Stimulated activated CD4-positive, alpha-beta T cell treated with anti-CD3 and anti-CD28 coated beads, Interleukin-1b, Interleukin-23, amount 100 ng/mL, for 48 hours (primary cell): ENCODE measurements around the gene C6orf15.

ENCODE experiments used
- DNase-seq: peaks from one replicate; pipeline ENCODE4 v3.0.0-alpha.2; 2020

C6orf15 gene

DNA sequence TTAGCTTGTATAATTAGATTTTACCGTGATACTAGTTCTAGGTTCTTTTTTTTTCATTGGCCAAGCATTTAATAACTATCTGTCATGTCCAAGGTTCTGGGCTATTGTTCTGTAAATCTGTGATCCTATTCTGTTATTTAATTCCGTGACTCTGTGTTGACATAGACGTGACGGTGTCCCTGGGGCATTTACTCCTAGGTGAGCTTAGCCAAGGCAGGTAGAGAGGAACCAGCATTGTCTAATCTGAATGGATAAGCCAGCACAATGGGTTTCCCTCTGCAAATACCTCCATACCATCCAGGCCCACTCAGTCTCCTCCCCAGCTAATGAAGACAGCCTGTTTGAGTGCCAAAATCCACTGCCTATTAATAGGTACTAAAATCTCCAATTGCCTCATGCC, 16.8 kb upstream of the C6orf15 start:
- DNase-seq = no peak

DNA sequence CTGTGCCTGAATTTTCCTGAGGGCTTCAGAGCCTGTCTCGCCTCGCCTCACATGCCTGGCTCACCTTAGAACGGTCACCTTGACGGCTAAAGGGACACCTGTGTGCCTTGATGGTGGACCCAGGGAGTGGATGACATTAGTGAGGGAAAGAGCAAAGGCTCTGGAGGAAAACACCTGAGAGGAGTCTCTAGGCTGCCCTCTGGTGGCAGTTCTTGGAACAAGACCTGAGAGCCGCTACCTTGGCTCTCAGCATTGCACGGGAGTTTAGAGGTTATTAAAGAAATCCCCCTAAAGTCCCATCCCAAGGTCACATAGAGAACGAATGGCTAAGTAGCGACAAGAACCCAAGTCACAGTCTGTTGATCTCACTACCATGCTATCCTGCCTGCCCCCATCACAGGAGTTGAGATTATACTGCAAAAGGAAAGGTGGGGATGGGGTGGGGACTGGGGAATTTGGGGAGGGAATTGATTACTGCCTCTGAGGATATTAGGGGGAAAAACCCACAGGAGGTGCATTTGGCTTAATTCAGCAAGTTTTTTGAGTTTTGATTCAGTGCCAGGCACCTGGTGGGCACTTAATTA, 15.8 kb upstream of the C6orf15 start:
- peak; percentile 63 for DNase-seq

DNA sequence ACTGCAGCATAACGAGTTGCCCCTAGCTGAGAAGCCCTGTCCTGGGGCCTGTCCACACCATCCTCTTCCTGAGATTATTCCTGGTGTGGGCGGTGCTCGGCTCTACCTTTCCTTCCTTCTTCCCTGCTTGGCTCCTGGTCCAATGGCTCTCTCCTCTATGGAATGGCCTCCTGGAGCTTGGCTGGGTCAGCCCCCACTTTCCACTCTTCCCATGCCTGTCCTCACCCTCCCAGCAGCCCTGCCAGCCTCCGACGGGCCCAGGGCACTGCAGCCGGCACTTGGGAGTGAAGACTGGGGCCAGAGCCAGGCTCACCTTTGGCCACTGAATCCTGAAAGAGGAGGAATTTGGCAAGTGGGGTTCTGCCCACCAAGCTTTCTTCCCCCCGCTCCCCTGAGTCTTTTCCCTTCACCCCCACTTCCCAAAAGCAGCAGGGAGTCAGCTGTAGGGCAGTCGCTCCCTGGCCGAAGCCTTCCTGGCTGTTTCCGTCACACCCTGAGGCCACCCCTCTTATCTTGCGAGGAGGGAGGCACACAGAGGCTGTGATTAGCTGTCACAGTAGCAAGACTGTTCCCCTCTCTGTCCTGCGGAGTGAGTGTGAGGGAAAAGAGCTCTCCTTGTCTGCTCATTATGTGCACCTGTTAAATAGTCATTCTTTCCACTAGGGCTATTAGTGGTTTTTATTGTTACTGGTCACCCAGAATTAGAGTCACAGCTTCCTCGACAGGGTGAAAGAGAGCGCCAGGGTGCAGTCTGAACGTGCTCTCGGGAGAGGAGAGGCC, 14.2 kb upstream of the C6orf15 start:
- DNase-seq = no peak

DNA sequence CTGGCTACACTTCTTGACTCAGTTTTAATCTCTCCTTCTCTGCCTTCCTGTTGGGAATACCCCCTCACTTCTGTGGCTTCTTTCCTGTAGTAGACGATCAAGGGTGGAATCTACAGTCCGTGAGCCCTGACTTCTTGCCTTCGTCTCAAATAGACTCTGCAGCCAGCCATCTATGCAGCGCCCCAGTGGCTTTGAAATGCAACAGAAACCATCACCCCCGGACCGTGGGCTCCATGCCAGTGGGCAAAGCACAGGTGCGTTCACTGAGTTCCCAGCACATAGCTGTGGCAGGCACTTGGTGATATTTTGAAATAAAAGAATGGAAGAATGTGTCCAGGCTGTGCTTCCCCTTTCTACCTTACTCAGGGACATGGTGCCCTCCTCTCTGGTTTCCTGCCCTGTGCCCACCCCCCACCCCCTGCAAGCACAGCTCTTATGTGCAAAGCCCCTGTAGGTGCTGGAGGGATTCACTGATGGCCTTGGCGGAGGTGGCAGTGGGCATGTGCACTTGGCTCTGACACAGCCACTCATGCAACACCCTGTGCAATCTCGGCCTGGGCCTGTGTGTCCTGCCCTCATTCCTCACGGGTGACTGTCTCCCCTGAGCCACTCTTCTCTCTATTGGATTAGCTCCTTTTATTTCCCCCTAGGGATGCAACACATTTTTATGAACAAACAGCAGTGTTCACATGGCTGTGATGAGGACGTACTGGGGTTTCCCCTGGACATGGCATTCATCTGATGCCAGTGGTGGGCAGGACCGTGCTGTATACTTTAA, 13.4 kb upstream of the C6orf15 start:
- DNase-seq = no peak

DNA sequence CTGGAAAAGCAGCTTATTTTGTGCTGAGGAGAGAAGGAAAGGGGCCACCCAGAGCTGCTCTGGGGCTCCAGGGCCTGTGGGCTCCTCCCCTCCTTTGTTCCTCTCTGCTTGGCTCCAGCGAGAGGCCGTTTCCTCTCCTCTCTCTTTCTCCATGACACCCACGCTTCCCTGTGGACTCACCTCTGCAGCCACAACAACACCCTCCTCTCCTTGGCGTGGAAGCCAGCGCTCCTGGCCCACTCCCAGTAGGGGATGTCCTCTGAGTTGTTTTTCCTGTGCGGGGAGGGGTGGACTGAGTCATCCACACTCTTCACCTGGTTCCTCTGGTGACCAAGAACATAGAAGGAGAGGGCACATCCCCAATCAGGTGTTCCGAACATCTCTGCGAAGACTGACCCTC, 12.8 kb upstream of the C6orf15 start:
- DNase-seq = no peak

DNA sequence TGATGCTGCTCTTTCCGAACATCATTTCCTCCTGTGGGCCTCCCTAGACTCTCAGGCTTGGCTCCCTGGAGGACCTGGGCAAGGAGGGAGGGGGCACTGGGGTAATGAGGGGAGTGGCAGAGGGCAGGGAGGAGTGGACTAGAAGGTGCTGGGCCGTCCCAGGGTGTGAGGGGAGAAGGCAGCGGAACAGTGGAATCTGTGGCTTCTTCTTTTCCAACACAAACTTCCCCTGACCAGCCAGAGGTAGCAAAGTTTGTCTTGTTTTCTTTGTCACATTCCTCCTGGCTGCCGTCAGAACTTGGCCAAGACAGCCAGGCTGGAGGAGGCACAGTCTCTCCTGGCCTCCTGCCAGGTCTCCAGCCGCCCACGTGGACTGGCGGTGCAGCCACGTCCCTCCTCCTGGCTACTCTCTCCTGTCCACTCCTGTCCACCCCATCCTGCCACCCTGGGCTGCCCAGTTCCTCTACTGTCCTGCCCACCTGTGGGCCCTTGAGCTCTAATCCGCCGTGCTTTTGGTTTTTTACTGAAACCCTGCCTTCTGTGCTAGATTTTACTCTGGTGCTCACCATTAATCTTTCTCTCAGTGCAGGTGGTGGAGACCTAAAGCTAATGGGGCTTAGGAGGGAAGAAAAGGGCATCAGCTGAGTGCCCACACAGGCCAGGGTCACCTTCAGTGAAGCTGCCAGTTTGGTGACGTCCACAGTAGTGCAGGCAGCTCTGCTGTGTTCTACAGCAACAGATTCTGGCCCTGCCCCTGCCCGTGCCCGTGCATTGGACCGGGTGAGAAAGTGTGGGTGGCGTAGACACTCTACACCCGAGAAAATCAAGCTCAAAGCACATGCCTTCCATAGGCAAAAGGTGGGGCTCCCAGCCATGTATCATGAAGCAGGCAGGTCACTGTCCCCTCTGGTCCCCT, 10.7 kb upstream of the C6orf15 start:
- no peak for DNase-seq

DNA sequence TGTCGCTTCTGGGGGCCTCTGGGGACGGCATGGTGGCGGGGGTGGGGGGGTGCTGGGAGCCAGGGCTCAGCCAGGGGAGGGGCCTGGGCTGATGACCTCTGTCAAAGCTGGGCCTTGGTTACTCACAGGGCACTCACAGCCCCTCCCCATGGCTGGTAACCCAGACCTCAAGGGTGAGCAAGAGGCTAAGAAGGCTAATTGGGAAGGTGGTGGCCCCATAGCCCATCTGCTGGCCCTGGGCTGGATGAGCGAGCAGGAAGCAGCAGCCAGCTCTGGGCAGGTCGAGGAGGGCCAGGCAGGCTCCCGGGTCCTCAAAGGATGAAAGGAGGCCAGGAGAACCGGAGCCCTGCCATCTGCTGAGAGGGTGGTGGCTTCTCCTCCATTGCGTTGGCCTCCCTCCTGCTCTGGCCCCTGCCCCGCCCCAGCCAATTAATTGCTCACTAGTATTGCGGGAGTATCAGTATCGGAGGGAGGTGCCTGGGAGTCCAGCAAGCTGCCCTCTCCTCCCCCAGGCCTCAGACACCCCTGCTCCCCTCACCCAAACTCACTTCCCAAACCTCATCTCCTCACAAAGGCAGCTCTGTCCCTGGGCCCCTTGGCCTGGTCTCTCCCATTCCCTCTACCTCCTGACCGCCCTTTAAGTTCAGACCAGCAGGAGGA, 8.9 kb upstream of the C6orf15 start:
- no peak for DNase-seq

DNA sequence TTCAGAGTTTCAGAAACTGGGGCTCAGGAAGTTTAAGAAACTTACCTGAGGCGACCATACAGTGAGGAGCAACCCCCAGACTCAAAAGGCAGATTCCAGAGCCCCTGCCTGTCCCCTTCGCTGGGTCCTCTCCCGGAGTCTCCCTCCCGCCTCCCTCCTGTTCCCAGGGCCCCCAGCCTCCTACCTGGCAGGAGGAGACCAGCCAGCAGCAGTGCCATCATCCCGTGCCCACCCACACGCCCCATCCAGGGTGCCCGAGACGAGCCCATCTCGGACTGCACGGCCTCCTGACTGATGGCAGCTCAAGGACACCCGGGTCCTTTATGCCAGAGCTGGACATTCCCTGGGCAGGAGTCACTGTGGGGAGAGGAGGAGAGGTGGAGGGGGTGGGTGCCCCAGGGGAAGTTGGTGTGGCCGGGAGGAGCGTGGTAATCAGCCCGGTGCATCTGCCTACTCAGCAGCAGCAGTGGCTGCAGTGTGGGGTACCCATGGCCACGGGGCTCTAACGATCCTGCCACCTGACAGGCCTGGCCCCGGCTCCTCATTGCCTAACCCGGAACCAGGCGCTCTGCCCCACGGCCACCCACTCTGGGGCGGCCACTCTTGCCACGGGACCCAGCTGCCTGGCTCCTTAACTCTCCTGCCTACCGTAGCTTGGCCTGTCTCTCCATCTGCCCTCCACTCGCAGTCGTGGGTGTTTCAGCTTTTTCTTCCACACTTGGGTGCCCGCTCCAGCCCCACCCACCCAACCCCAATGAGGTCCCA, 8.0 kb upstream of the C6orf15 start, which contains the start of gene CDSN:
TSS of gene CDSN (minus strand) at position 296 of the 765 bp plus-strand sequence. CDS start at position 269, 27 bp downstream.
- DNase-seq = no peak

DNA sequence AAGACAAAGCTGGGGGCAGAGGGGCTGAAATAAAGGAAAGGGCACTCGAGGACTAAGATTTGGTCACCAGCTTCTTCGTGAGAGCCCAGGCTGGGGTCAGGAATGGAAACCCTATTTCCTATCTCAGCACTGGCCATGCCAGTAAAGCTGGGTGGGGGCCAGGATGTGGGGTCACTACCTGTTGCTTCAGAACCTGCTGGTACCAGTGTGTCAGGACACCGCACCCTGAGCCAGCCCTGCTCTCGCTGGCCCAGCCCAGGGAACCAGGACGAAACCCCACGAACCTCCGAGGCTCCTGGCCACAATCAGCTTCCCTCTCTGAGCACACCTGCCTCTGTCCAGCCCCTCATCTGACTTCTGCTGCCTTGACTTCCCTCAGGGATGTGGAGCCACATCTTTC, 5.8 kb upstream of the C6orf15 start:
- DNase-seq = no peak

DNA sequence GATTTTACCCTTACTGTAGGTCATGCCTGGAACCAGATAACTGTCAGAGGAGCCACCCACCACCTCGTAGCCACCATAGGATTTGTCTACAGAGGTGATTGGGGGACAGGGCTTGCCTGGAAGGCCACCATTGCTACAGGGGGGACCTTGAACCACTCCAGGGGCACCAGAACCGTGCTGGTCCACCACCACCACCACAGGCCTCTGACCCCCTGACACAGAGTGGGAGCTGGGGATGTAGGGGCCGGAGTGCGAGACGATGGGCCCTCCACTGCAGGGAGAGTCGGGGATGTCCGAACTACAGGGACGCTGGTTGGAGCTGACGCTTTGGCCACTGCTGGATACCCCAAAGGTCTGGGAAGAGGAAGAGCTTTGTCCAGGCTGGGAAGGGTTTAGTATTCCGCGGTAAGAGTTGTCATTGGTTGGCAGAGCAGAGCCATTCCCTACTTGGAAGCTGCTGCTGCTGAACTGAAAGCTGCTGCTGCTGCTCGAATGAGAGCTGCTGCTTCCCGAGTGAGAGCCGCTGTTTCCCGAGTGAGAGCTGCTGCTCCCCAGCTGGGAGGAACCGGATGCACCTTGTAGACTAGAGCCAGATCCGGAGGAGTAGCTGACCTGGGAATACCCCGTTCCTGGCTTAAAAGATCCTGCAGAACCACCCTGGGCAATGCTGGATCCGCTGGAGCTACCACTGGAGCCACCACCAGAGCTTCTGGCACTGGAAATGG, 4.4 kb upstream of the C6orf15 start:
- no peak for DNase-seq

DNA sequence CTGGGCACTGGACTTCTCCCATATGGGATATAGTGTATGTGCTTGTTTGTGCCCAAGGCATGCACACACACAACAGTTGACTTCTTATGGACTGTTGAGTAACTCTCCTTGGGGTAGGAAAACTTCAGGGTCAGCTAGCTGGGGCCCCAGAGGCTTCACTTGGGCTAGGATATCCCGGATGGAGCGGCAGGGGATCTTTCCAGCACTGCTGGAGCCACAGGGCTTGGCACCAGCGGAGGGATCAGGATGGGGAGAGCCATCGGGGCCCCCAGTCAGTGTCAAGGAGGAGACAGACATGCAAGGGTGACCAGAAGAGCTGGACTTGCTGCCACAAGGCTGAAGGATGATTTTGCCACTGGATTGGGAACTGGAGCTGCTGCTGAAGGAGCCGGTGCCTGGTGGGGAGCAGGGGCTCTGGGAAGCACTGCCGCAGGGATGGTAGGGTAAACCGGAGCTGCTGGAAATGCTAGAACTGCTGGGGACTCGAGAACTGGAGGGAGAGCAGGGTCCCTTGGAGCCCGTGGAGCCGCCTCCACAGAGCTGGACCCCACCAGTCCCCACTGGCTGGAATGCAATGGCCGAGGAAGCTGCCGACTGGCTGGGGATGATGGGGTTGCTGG, 3.7 kb upstream of the C6orf15 start:
- DNase-seq = no peak

DNA sequence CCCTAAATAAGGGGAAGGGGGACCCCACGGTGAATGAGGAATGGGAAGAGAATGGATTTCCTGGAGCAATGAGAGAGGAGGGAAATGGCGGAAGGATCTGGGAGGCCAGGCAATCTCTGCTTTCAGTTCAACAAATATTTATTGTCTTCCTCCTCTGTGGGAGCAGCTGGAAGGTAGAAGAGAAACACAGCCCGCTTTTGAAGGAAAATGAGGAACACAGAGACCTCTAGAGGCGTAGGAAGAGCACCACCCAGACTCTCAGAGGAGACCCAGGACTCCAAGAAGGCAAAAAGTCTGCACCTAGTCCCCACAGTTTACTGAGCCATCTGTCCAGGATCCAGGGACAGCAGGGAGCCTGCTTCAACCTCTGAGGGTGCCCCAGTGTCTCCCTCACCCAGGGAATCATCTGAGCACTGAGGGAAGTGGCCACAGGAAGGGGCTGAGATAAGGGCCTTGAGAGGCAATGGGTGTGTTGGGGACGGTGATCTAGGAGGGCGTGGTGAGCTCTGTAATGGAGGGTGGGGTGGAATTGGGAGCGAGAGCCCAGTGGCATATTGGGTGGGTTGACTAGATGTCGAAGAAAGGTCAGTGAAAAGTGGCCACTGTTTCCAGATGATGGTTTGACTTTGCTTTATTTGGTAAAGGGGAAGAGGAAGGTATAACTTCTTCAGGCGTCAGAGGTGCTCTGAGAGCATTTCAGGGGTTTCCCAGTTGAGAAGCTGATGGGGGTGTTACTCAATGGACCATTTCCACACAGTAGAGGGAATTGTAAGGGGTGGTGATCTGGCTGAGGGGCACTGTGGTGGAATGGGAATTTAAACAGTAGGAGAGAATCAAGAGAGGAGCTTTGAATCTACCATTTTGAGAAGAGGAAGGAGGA, 2.8 kb upstream of the C6orf15 start:
- no peak for DNase-seq

DNA sequence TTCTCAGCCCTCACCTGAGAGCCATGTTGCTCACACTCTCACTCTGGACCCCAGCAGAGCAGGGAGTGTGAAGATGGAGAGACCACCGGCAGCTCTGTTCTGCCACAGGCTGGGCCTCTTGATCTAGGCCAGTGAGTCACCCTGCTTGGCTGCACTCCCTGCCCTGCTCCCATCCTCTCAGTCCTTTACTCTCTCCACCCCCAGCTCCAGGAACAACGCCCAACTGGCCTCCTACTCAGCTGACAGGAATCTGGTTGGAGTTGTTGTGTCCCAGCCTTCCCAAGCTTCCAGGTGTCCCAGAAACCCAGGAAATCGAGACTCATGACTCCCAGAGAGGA, 2.1 kb upstream of the C6orf15 start, which contains the start of gene PSORS1C1:
TSS of gene PSORS1C1 (plus strand) at position 260 of the 338 bp plus-strand sequence. CDS start 14,833 bp downstream, outside the sequence.
- DNase-seq = no peak

DNA sequence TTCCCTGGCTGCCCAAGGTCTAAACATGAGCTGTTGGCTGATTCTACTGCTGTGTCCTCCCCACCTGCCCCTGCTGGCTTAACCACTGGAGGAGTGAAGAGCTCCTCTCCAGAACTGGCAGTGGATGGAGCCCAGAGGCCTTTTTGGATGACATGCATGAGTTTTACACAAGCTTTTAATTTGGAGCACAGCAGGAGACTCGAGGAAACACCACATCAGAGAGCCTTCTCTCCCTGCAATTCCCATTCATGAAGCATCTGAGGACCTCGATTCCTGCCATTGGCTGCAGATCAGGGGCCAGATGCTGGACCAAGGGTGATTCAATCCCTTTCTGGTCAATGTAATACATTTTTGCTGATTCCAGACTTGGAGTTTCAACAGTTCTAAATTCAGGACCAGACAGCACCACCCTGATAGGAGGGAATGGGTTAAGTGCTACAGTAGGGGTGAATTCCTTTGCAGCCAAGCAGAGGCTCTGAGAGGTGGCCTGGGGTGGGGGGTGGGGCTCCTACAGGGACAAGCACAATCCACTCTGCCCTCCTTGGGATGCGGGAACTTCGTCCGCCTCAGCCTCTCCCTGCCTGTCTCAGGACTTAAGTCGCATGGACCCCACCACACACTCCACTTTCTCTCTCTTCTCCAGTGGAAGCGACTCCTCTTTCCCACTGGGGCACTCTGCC, 1.6 kb upstream of the C6orf15 start:
- DNase-seq = no peak

DNA sequence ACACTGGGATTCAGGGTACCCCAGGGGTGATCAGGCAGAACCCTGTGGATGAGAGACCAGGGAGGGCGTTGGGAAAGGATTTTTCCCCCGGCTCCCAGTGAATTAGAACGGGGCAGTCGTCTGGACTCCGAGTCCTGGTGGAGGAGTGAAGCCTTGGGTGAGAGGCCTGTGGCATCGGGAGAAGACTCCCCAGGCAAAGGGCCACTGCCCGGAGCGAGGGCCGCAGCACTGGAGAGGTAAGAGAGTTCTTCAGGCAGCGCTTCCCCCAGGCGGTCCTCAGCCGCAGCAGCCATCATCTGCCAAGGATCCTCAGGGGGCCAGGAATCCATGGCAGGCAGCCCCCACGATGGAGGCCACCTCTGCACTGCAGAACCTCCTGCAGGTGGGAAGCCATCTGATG, 663 bp downstream of the C6orf15 start:
- no peak for DNase-seq

DNA sequence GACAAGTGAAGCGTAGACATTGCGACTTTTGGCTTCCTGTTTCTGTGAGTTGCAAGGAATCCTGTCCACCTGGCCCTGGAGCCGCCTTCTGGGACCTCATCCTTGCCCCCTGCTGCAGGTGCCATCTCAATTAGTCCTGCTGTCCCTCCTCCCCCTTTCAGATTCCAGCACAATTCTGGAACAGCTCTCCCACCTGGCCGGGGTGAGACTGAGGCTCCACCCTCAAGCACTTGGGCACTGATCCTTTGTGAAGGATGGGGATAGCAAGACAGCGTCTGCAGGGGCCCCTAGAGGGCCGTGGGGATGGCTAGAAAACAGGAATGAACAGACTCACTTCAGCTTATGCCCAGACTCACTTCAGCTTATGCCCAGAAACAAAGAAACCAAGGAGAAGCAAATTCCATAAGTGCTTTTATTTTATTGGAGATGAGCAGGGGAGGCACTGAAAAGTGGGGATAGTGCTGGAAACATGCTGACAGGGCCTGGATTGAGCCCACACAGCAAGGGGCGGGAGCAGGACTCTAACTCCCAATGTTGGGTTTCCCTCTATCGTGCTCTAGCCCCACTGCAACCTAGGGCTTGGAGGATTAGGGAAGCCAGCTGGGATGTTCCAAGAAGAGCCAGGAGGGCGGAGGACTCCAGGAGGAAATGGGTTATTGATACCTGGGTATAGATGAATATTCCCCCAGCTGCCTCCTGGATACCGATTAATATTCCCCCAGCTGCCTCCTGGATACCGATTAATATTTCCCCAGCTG, 1.4 kb downstream of the C6orf15 start:
- no peak for DNase-seq

DNA sequence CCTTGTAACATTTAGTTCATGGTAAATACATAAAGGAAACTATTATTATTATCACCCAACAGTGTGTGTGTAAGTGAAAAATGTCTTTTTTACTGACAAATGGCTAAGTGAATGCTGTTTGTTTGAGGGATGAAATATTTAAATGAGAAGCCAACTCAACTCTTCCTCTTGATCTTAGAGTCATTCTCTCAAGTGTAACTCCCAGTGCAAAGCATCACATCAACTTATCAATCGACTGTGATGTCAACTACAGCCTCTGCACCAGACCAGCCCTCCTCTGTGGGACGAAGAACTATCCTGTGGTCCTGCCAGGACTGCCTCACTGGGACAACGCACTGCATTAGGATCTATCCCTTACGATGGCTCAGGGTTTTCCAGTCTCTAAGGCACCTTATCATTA, 5.3 kb downstream of the C6orf15 start:
- DNase-seq = no peak

DNA sequence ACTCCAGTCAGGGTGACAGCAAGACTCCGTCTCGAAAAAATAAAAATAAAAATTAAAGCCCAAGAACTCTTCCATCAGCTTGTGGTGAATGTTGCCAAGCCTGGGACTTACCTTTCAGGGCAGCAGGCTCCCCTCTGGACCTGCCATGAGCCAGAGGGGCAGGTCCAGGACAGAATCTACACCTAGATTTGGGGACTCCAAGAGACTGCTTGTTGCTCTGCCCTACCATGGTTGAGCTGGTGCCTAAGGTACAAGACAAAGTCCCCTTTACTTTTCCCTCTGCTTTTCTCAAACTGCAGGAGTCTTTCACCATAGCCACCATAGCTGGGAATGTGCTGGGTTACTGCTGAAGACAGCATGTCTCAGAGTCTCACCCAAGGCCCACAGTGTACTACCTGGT, 9.2 kb downstream of the C6orf15 start:
- no peak for DNase-seq
